Glutamatergic neuron (in vitro differentiated cells): Measurements from ENCODE around the gene CADM2. TPM values are rescaled to one million over a fixed set of nuclear protein-coding genes. Genes with fewer than 3 reads are reported as not detected.

Experiments
- DNase-seq: peaks from one replicate; pipeline ENCODE4 v3.0.0; 2022
- H3K27ac Mint-ChIP-seq: one replicate; pipeline ENCODE4 v1.8.0; 2020; ENCODE audit warnings: mild to moderate bottlenecking, mixed read lengths, inconsistent platforms; ENCODE audit not compliant: unreplicated experiment
- H3K27me3 Mint-ChIP-seq: one replicate; pipeline ENCODE4 v1.8.0; 2020; ENCODE audit warnings: mild to moderate bottlenecking, moderate library complexity, mixed read lengths, inconsistent platforms; ENCODE audit not compliant: unreplicated experiment
- H3K36me3 Mint-ChIP-seq: one replicate; pipeline ENCODE4 v1.8.0; 2020; ENCODE audit warnings: mild to moderate bottlenecking, mixed read lengths, inconsistent platforms; ENCODE audit not compliant: unreplicated experiment
- H3K4me1 Mint-ChIP-seq: one replicate; pipeline ENCODE4 v1.8.0; 2020; ENCODE audit warnings: mild to moderate bottlenecking, low read depth, mixed read lengths, inconsistent platforms; ENCODE audit not compliant: unreplicated experiment
- H3K4me3 Mint-ChIP-seq: one replicate; pipeline ENCODE4 v1.8.0; 2020; ENCODE audit warnings: mild to moderate bottlenecking, mixed read lengths, inconsistent platforms; ENCODE audit not compliant: unreplicated experiment
- H3K9me3 Mint-ChIP-seq: one replicate; pipeline ENCODE4 v1.8.0; 2020; ENCODE audit warnings: mild to moderate bottlenecking, moderate library complexity, mixed read lengths, inconsistent platforms; ENCODE audit not compliant: unreplicated experiment
- total RNA-seq: library from RNA; stranded (reverse); fragmentation: NEBNext Ultra II Directional; extraction: Animal tissue kit (Norgen Biotek cat#: 25700); gene quantifications from one replicate; pipeline ENCODE4 v1.2.1, GENCODE V29; 2021; ENCODE audit not compliant: unreplicated experiment
- TF ChIP-seq, protein P1 (sequence below): fragments of 200-600 bp; sonication (generic); IDR thresholded peaks from one replicate; pipeline ENCODE4 v1.5.0; 2021; ENCODE audit not compliant: partially characterized antibody, unreplicated experiment

CADM2 gene
- total RNA-seq, 1 donor from 2014 or later = 233 TPM

DNA sequence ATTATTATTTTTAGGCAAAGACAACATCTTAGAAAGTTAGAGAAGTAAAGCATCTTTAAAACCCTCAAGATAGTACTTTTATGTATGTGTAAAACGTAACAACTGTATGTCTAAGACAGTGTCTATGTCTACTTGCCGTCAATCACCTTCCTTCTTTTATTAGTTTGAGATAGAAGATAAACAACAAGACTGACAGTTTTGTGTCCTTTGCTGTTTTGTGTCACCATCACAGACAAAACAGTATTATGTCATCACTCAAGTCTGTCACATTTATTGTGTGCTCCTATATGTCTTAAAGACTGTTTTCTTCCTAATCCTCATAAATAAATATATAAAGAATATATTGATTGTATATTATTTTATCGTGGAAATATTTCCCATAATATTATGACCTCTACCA, 908.3 kb downstream of the CADM2 start:
- TF ChIP-seq, protein P1, sequence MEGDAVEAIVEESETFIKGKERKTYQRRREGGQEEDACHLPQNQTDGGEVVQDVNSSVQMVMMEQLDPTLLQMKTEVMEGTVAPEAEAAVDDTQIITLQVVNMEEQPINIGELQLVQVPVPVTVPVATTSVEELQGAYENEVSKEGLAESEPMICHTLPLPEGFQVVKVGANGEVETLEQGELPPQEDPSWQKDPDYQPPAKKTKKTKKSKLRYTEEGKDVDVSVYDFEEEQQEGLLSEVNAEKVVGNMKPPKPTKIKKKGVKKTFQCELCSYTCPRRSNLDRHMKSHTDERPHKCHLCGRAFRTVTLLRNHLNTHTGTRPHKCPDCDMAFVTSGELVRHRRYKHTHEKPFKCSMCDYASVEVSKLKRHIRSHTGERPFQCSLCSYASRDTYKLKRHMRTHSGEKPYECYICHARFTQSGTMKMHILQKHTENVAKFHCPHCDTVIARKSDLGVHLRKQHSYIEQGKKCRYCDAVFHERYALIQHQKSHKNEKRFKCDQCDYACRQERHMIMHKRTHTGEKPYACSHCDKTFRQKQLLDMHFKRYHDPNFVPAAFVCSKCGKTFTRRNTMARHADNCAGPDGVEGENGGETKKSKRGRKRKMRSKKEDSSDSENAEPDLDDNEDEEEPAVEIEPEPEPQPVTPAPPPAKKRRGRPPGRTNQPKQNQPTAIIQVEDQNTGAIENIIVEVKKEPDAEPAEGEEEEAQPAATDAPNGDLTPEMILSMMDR = no peak
- H3K27me3 Mint-ChIP-seq = no peaks in the 10 kb centered on the region
- peaks cover 3% of the 10 kb centered on the region for H3K4me1 Mint-ChIP-seq
- H3K36me3 Mint-ChIP-seq = peaks cover 7% of the 10 kb centered on the region
- H3K27ac Mint-ChIP-seq = no peak overlapping the region
- DNase-seq = no peak
- H3K4me3 Mint-ChIP-seq = no peak overlapping the region
- H3K9me3 Mint-ChIP-seq = no peaks in the 10 kb centered on the region

DNA sequence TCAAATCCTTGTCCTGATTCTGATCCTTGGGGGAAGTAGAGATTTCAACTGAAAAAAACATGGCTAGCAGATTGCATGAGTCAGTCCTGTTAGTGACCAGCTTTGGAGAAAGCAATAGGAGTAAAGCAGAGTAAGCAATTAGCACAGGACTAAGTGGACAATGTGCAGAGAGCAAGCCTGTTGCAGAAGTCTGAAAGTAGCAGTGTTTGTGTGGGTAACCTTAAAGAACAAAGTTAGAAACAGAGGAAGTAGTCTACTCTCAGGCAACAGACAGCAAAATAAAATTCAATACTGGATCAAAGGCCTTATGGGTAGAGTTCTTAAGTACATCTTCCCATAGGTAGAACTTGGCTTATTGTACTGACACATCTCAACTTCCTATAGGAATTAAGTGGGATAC, 916.8 kb downstream of the CADM2 start:
- Mint-ChIP-seq H3K4me1 (peaks cover 9% of the 10 kb centered on the region), H3K36me3 (no peaks in the 10 kb centered on the region), H3K27ac (no peak overlapping the region), H3K4me3 (no peak overlapping the region), H3K27me3 (no peaks in the 10 kb centered on the region), H3K9me3 (no peaks in the 10 kb centered on the region)
- no peak for DNase-seq
- TF ChIP-seq, protein P1 = no peak

DNA sequence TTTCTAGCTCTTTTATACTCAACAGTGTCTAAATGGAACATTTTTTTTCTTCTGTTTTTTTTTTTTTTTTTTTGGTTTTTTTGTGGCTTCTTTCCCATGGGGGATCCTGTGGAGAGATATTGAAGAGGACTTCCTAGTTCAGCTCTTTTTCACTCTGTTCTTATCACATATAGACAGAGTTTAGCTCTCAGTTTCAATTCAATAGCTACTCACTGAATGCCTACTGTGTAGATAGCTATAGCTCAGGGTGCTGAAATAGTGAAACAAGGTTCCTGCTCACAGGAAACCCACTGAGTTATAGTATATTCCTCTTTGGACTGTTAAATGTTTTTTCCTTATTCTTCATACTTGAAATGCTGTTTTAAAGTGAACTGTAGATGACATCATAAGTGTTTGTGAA, 918.8 kb downstream of the CADM2 start:
- Mint-ChIP-seq H3K36me3 (no peaks in the 10 kb centered on the region), H3K4me1 (peaks cover 7% of the 10 kb centered on the region), H3K4me3 (no peak overlapping the region), H3K9me3 (no peaks in the 10 kb centered on the region), H3K27ac (no peak overlapping the region), H3K27me3 (peaks cover 2% of the 10 kb centered on the region)
- no peak for DNase-seq
- TF ChIP-seq, protein P1 = no peak

DNA sequence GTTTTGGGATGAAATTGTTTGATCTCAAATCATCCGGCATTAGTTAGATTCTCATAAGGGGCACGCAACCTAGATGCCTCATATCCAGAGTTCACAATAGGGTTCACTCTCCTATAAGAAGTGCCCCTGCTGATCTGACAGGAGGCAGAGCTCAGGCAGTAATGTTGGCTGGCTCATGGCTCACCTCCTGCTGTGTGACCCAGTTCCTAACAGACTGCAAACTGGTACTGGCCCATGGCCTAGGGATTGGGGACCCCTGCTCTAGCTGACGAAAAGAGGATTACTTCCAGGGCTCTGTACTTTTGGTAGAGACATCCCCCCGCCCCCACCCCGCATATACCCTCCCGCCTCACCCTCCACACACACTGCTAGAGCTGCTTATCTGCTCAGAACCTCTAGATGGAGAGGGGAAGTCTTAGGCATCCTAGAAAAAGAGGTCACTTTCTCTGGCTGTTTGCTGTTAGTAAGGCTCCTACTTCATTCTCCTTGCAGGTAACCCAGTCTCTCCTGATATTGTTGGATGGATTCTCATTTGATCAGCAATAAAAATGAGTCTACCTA, 923.1 kb downstream of the CADM2 start:
- H3K27ac Mint-ChIP-seq = no peak overlapping the region
- no peaks in the 10 kb centered on the region for H3K9me3 Mint-ChIP-seq

DNA sequence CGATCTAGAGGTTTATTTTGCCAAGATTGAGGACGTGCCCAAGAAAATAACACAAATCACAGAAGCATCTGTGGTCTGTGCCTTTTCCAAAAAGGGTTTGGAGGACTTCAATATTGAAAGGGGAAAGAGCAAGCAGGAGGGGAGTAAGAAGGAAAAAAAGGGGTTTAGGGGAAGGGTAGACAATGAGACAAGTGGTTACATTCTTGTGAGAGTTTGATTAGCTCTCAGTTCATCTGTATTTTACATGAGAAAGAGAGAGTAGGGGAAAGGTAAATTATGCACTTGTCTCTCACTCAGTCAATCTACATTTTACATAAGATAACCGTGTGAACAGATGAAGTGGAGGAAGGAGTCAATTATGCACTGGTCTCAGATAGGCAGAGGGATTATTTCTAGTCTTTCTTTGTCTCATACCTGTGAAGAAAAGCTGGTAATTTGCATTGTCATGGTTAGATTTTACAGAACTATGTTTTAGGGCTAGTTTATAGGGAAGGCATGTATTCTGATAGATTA, 931.3 kb downstream of the CADM2 start:
- DNase-seq = no peak
- peaks cover 2% of the 10 kb centered on the region for H3K27me3 Mint-ChIP-seq
- no peak overlapping the region for H3K27ac Mint-ChIP-seq
- H3K4me3 Mint-ChIP-seq = no peak overlapping the region
- TF ChIP-seq, protein P1 = no peak
- peaks cover 5% of the 10 kb centered on the region for H3K4me1 Mint-ChIP-seq
- peaks cover 9% of the 10 kb centered on the region for H3K9me3 Mint-ChIP-seq
- H3K36me3 Mint-ChIP-seq = peaks cover 23% of the 10 kb centered on the region

More for the DNA sequence above, 923.1 kb downstream of the CADM2 start:
- Mint-ChIP-seq H3K4me3 (no peak overlapping the region), H3K36me3 (no peaks in the 10 kb centered on the region), H3K27me3 (peaks cover 2% of the 10 kb centered on the region), H3K4me1 (no peaks in the 10 kb centered on the region)
- no peak for DNase-seq
- TF ChIP-seq, protein P1 = no peak
